ENCODE data around the gene TSPAN3.

The TSPAN3 gene

DNA sequence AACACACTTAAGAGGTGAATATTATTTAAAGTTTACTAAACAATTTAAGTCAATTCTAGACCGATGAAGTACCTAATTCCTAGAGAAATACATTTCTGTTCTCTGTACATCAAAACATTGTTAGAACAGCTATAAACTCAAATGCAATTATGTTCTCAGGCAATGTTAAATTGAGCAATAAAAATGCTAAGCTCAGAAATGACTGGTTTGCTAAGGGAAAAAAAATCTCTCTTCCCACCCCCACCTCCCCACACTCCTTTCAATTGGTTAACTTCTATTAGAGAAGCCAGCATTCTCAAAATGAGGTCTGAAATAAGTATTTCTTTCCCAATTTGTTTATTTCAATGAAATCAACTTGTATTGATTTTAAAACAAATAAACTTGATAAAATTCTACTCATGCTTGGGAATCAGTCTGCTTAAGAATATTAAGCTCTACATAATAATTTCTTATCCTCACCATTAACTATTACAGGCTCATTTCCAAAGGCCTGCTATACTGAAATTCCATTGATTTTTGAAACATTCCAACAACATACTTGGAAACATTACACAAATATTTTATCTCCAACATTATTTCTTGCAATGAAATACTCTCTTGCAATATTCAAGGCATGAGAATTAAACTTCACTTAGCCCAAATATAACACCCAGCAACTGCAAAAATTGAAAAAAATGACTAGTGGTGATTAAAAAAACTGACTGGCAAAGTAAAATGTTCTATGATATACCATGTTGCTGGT lies 22.6 kb downstream of the TSPAN3 start:
- no peak for DNase-seq

DNA sequence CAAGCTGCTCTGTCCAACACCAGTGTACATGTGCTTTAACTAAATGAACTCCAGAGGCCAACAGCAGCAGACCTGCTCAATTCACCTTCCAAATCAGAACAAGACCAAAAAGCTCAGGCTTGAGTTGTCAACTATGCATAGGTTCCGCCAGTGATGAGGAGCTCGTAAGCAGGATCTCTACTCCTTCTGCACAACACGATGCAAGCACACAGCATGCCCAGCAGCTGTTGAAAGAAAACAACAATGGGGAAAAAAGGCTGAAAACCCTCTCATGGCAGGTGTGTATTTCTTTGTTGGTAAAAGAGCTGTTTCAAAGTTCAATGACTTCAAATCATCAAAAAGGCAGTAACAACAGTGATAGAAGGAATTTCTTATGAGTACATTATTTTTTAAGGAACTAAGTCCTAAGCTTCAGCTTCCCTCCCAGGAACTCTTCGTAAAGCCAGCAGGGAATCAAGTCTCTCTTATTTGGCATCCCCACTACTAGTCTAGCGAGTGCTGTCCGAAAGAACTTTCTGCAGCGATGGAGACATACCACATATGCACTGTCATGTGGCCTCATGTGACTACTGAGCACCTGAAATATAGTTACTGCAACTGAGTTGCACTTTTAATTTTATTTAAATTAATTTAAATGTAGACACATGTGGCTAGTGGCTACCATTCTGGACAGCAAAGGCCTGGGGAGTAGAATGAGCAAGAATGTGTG lies 24.1 kb downstream of the TSPAN3 start:
- DNase-seq, result no peak

DNA sequence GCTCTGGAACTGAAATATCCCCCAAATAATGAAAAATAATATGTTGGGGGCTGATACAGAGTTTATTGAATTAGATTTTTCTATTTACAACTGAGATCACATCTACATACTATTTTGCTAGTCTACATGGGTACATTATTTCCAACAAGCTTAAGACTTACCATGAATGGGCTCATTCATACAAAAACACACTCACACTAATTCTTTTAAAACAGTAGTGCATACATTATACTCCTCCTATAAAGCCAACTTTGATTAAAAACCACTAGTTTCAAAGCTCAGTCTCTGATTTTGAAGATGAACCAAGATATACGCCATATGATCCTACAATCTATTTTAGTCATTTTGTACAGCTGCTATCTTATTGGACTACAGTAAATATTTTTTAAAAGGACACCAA lies 24.9 kb downstream of the TSPAN3 start:
- no peak for DNase-seq

DNA sequence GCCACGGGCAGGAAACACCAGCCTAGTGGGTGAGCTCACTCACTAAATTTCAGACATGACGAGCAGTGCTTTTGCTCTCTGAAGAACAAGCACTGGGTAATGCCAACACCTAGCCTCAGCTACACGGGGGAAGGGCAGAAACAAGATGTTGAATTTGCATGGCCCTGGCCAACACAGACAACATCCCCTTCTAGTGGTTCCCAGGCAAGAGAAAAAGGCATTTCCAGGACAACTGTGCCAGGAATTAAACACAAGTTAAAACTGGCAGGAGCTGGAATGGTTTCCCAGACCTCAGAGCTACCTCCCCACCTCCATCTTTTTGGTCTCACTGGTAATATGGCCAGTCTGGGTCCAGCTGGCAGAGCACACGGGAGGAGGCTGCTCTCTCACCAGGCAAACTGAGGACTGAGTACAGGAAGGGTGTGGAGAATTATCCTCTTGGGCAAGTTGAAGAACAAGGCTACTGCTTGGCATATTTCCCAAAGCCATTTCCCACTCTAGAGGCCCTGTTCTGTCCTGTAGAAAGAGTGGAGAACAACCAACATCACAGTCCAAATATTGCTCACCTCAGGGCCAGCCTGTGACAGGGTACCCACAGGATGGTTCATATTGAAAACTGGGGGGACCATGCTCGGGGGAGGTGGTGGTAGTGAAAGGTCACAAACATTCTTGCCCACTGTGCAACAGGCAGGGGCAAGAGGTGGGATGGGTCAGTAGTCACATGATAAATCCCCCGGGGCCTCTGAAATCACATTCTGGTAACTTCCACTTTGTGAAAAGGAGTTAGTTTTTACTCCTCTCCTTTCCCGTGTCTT lies 26.5 kb downstream of the TSPAN3 start:
- no peak for DNase-seq

DNA sequence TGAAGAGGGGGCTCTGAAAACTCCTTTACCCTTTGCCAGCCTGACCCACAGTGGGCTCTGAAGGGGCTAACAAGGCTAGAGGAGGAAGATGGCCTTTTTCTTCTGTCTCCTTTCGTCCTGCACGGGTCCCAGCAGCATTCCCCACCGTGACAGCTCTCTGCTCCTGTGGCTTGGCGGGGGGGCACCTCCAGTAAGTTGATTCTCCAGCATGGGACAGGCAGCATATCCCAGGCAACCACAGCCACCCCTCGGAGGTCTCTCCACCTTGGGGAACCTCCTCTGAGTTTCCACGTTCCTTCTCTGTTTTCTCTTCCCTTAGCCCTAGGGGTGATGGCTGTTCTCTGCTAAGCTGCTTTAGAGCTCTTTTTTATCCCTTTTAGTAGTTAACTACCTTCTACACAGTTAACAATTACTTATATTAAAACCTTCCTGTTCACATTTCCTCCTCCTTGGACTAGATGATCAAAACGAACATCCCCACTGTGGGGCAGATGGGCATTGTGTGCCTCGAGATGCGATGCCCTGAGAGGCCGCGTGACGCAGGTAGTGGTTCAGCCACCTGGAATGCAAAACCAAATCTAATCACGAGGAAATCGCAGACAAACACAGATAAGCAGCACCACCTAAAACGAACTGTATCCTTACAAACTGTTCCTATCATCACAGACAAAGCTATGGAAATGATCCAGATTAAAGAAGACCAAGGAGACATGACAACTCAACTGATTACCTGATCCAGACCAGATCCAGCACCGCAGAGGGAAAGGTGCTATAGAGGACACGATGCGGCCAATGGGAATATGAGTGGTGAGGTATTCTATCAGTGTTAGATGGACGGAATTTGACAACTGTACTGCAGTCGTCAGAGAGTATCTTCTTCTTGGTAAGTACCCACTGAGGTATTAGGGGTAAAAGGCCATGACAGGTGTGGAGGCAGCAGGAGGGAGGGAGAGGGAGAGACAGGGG lies 27.7 kb downstream of the TSPAN3 start:
- DNase-seq, result no peak

DNA sequence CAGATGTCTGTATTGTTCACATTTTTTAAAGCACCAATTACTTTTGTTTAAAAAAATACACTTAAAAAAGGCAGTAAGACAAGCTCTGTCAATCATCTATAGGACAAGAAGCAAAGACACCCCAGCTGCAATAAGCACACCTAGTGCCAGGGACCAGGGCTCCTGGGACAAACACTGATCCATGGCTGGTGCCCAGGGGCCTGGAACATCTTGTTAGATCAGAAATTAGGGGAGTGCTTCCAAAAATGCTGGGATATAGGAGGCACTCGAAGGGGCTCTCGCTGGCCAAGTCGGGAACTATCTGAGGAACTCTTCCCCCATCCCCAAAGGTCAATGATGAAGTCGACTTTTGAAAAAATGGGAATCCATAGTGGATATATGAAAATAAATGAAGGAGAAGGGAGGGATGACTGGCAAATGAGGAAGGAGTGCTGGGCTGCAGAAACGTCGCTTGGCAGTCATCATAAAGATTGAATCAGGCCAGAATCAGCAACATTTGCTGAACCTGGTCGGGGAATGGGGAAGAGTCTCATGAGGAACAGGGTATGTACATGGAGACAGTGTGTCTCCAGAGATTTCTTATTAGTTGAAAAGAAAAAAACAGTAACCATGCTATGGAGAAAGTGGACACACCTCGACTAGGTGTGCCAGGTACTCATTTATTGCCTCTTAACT lies 28.5 kb downstream of the TSPAN3 start:
- DNase-seq, result no peak

DNA sequence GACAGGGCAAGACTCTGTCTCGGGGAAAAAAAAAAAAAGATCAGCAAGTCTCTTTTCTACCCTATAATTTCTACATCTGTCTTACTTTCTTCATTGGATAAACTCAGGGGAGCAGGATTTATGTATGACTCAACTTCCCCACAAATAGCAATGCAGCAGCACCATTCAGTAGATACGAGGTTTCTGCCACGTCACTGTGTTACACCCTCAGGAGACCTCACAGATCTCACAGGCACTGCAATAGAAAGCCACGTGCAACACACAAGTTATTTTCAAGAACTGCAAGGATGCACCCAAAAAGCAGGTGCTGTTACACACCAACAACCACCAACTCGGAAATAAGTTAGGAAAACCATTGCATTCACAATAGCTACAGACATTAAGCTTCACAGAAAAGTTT lies 30.2 kb downstream of the TSPAN3 start:
- no peak for DNase-seq

DNA sequence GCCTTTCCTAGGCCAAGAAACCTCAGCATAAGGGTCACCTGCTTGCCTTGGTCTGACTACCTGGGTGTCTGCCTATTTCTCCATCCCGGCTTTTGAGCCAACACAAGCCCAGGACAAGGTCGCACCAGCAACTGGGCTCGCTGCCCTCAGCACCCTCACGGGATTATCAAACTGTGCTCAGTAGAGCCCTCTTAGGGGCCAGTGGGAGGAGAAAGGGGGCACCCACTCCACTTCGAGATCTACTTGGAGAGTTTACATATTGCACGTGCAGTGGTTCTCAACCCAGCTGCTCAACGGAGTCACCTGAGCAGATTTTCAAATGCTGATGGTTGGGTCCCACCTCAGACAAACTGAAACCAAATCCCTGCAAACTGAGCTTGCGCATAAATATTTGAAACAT lies 31.1 kb downstream of the TSPAN3 start:
- no peak for DNase-seq

DNA sequence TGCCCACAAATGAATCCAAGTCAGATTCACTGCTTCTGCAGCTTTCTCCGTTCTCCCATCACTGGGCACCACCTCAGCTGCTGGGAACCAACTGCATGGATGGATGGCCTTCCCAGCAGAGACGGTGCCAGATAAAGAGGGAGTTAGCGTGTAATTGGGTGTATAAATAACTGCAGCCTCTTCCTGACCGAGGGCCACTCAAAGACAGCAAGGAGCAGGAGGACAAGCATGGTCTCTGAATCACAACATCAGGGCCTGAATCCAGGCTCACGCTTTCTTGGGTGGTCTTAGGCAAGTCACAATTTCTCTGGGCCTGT lies 31.7 kb downstream of the TSPAN3 start:
- no peak for DNase-seq

DNA sequence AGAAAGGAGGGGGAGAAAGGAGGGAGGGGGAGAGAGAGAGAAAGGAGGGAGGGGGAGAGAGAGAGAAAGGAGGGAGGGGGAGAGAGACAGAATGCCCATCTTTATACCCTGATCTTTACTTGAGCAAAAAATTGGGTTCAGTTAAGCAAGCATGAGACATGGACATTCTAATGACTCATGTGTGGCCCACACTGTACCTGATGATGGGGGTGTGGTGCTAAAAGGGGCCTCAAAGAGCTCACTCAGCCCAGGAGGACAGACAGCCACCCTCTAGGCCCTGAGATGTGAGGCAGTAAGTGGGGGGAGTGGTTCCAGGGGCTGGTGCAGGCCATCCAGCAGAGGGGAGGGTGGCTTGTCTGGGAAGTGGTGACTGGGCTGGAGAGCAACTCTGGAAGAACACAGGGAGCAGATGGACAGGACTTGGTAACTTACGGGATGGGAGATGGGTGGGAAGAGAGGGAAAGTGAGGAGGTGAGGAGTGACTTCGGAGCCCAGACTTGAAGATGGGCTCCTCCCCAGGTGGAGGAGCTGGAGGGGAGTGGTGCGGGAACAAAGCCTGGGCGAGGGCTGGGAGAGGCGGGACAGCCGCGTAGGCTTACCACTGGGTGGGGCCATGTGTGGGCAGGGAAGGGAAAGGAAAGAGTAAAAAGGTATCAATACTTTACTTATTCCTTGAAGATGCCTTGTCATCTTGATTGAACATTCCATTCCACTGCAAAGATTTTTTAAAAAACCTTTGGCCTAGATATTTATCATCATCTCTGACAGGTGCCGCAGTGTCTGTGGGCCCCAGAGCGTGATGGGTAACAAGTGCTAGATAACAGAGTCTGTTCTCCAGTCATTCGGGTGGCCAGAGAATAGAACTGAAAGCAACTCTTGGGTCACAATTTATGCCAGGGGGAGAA lies 32.3 kb downstream of the TSPAN3 start:
- no peak for DNase-seq

DNA sequence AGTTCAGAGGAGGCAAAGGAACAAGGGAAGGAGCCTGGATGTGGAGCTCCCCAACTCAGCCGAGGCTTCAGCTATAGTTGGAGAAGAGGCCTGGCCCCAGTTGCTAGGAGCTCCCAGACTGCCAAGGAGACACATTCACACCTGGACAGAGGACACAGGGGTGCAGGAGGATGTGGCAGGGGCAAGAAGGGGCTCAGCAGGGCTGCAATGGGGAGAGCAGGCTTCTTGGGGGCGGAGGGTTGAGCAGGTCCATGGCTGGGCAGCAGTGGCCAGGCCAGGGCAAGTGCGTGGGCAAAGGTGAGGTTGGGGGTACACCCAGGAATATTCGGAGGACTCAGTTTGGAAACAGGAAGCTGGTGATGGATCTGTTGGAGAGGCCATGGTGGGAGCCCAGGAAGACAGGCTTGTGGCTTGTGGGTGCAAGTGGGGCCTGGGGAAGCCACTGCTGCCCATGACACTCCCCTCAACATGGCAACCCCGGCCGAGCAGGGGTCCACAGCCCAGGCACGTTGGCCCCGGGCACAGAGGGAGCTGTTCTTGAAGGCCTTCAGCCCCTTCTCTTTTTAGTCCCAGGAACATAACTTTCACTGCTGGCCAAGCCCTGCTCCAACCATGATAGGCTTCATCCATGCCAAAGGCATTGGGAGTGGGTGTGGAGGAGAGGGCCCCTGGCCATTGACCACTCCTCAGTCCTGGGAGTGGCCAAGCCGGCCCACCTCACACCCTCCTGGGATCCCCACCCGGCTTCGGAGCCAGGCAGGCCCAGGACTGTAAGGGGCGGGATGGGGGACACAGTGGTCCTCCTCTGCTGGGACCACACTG lies 33.3 kb downstream of the TSPAN3 start:
- DNase-seq, result no peak

DNA sequence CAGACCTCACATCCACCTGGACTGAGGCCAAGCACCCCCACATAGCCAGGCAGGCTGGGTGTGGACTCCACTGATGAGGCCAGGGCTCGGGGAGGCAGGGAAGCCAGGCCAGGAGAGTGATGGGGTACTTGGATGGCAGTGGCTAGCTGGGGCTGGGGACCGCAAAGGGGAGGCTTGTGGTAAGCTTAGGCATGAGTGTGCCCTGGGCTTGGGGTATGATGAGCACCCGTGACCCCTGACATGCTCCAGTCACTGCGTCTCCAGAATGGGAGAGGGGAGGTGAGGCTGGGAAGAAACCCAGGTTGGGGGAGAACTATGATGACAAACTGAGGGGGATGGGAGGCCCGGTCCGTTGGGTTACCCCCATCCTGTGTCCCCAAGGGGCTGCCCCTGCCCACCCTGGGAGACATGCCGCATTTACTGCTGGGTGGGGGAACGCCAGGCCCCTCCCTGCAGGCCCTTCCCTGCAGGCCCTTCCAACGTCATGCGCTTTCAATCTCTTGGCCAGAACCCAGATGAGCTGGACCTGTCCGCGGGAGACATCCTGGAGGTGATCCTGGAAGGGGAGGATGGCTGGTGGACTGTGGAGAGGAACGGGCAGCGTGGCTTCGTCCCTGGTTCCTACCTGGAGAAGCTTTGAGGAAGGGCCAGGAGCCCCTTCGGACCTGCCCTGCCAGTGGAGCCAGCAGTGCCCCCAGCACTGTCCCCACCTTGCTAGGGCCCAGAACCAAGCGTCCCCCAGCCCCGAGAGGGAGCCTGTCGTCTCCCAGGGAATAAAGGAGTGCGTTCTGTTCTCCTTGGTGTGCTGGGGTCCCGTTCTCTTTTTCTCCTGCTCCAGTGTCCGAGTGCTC lies 34.1 kb downstream of the TSPAN3 start:
- DNase-seq, result no peak

DNA sequence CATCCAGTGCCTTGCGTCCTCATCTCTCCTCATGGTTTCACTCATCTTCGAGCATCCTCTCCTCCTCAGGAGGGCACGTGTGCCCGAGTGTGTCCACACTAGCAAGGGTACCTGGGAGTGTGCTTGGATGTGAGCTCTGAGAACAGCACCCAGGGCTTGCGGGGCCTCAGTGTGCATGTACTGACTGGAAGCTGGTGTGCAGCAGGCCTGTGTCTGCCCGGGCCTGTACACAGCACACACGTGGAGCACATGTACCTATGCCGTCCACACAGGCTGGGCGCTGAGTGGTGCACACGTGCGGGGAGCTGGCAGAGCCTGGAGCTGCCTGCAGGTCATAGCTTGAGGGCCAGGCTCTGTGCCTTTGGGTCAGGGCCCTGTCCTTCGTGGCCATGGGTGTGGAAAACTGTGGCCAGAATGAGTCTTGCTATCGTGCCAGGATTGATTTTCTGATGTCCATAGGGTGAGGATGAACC lies 34.9 kb downstream of the TSPAN3 start:
- DNase-seq, result no peak

DNA sequence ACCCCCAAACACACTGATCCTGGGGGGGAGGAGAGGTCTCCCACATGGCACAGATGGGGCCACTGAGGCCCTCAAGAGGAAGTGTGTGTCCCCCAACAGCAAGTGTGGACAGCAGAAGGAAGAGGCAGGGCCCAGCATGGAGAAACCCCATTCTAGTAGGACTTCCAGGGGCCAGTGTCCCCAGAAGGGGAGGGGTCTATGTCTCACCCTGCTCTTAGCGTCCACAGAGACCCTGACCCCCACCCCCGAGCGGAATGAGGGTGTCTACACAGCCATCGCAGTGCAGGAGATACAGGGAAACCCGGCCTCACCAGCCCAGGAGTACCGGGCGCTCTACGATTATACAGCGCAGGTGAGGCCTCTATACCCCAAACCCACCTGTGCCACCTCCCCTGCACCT lies 35.3 kb downstream of the TSPAN3 start:
- DNase-seq, result no peak

DNA sequence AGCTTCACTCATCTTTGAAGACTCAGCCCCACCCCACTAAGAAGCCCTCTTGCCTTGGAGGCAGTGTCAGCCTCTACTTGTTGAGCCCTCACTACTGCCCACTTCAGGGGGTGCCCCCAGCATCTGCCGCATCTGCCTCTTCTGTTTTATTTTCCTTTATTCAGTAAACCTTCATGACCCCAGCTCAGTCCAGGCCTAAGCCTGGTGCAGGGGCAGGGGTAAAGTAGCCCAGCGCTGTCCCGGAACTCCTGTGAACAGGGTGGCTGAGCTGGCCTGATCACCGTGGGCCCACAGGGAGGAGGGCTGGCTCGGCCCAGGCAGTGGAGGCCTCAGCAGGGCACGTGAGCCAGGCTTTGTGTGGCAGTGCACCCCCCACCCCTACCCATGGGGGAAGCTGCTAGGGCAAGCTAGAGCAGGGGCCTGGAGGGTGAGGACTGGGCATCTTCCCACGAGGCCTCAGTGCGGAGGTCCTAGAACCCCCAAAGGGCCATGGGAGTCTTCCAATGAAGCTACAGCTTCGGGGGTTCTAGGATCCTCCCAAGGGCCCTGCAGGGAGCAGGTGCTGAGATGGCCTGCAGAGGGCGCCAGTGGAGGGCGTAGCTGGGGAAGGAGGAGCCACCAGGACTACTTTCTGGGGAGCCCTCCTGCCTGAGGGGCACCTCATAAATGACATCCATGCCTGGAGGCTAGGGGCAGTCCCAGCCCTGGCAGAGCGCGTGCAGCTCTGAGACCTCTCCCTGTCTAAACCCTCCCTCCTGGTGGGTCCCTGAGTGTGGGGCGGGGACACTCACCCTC lies 36.0 kb downstream of the TSPAN3 start:
- peak; percentile 32 for DNase-seq

DNA sequence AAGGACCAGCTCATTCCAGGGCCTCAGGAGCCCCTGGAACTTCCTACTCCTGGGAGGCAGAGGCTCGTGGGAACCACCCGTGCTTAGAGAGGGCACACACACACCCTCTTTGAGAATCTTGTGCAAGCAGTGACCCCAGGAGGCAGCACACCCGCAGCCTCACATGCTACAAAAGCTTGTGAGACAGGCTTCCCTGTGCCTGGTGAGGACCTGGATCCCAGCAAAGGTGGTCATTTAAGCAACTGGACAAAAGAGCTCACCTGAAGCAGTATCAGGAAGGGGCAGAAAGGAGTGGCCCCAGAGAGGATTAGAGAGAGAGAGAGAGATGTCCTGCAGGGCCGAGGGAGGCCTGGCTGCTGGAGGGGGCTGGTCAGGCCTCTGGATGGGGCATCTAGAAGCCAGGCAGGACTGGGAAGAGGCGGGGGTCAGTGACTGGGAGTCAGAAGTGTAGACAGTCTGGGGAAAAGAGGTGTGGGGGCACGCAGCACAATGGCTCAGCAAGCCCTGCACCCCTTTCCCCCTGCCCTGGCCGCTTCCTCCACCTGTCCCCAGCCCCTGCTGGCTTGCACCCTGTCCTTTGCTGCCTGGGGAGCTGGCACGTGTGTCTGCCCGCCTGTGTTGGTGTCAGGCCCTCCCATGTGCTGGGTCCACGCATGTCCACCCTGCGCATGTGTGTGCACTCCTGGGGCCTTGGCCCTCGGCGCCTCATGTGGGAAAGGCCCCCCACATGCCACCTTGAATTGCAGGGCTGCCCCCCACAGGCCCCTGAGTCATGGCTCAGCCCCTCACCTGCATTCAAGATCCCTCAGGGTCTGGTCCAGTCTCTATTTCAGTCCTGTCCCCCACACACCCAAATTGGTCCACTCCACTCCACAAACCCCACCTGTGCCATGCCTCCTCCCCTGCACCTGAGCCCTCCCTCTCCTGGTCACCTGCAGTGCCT lies 36.9 kb downstream of the TSPAN3 start:
- DNase-seq, result no peak

DNA sequence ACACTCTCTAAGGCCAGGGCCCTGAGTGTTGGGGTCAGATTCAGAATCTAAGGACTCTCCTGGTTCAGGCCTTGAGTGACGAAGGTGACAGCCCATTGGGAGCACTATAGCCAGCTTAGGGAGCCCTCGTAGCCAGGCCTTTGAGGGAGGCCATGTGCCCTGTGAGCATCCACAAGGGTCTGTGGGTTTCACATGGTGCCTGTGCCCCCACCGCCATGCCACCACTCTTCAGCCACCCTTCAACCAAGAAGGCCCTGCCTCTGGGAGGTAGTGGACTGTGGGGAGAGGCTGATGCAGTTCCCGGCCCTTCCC lies 37.5 kb downstream of the TSPAN3 start:
- DNase-seq, result no peak
